Measurements from ENCODE around the gene OTUB2.

OTUB2 gene

DNA sequence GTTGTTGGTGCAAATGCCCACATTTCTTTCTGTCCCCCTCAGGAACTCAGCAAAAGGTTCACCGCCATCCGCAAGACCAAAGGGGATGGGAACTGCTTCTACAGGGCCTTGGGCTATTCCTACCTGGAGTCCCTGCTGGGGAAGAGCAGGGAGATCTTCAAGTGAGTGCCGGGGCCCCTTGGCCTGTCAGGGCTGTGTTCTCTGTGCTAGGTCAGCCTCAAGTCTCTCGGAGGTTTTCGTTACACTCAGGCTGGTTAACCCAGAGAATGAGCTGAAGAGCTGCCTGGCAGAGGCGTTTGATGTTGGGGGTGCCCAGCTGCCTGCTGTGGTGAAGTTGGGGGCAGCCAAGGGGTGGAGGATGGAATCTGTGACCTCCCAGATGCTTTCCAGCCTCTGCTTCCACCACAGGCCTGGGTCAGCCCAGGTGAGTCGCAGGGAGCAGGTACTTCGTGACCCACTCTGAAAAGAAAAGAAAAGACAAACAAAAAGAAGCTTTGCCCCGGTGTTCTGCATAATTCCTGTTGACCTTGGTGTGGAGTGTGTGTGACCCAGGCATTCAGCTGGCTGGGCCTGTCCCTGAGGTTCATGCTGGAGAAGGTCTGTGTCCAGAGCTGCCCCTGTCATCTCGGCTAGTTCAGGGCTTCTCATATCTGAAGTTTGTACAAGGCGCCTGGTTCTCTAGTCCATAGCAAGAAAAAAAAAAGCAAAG is 12.9 kb downstream of the OTUB2 start:
- Histone ChIP-seq H2AFZ (ENCODE audit: low read length) (no peak overlapping the region), H3K27me3 (replicated peaks; ENCODE audit: insufficient read depth, low read length) (no peaks in the 10 kb centered on the region), H3K4me3 (ENCODE audit: low read length) (no peak overlapping the region), H3F3A (ENCODE audit: insufficient read depth, low read length) (no peaks in the 10 kb centered on the region), H3K9me2 (replicated peaks; ENCODE audit: insufficient read depth, low read length) (no peaks in the 10 kb centered on the region), H3K27ac (ENCODE audit: low read length) (no peak overlapping the region), H3K4me1 (ENCODE audit: low read length) (no peaks in the 10 kb centered on the region), H3K79me2 (ENCODE audit: low read length) (no peaks in the 10 kb centered on the region), H3K9ac (ENCODE audit: low read length) (no peak overlapping the region), H4K20me1 (ENCODE audit: insufficient read depth, low read length) (no peaks in the 10 kb centered on the region), H3K9me3 (replicated peaks; ENCODE audit: insufficient read depth, low read length) (no peaks in the 10 kb centered on the region), H3K36me3 (replicated peaks; ENCODE audit: insufficient read depth, low read length) (no peaks in the 10 kb centered on the region), H3K4me2 (ENCODE audit: low read depth, low read length) (no peak overlapping the region)
- TF ChIP-seq EZH2 (optimal IDR thresholded peaks at IDR 0.05; ENCODE audit: low read depth, low read length) (no peak), EZH2phosphoT487 (IDR thresholded peaks at IDR 0.05; ENCODE audit: low read length) (no peak)
- TF ChIP-seq, protein P1, sequence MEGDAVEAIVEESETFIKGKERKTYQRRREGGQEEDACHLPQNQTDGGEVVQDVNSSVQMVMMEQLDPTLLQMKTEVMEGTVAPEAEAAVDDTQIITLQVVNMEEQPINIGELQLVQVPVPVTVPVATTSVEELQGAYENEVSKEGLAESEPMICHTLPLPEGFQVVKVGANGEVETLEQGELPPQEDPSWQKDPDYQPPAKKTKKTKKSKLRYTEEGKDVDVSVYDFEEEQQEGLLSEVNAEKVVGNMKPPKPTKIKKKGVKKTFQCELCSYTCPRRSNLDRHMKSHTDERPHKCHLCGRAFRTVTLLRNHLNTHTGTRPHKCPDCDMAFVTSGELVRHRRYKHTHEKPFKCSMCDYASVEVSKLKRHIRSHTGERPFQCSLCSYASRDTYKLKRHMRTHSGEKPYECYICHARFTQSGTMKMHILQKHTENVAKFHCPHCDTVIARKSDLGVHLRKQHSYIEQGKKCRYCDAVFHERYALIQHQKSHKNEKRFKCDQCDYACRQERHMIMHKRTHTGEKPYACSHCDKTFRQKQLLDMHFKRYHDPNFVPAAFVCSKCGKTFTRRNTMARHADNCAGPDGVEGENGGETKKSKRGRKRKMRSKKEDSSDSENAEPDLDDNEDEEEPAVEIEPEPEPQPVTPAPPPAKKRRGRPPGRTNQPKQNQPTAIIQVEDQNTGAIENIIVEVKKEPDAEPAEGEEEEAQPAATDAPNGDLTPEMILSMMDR (IDR thresholded peaks at IDR 0.05; ENCODE audit: low read length): no peak
- DNase-seq: no peak

DNA sequence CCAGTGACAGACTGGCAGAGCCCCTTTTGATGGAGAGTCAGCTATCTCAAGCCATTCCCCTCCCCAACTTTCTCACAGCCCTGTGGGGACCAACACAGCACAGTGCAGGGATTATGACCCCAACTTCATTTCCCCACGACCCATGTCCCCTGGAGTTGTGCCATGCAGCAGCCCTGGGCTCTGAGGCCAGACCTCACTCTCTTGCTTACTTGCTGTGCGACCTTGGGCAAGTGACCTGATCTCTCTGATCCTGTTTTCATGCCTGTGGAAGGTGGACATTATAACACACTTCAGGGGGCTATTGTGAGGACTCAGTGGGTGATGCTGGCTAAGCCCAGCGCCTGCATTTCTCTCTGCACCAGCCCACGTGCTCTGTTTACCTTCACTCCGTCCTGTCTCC is 14.1 kb downstream of the OTUB2 start:
- no peak overlapping the region for H2AFZ ChIP-seq (ENCODE audit: low read length)
- H3K9ac ChIP-seq (ENCODE audit: low read length): no peak overlapping the region
- H3K4me3 ChIP-seq (ENCODE audit: low read length): no peak overlapping the region
- no peaks in the 10 kb centered on the region for H4K20me1 ChIP-seq (ENCODE audit: insufficient read depth, low read length)
- no peaks in the 10 kb centered on the region for H3K4me1 ChIP-seq (ENCODE audit: low read length)
- no peaks in the 10 kb centered on the region for H3K9me2 ChIP-seq (replicated peaks; ENCODE audit: insufficient read depth, low read length)
- H3K27ac ChIP-seq (ENCODE audit: low read length): no peak overlapping the region
- H3K4me2 ChIP-seq (ENCODE audit: low read depth, low read length): no peak overlapping the region
- no peaks in the 10 kb centered on the region for H3K79me2 ChIP-seq (ENCODE audit: low read length)
- H3K27me3 ChIP-seq (replicated peaks; ENCODE audit: insufficient read depth, low read length): no peaks in the 10 kb centered on the region
- TF ChIP-seq EZH2phosphoT487 (IDR thresholded peaks at IDR 0.05; ENCODE audit: low read length): no peak
- TF ChIP-seq, protein P1 (IDR thresholded peaks at IDR 0.05; ENCODE audit: low read length): no peak
- no peak for TF ChIP-seq EZH2 (optimal IDR thresholded peaks at IDR 0.05; ENCODE audit: low read depth, low read length)
- no peak for DNase-seq
- no peaks in the 10 kb centered on the region for H3K36me3 ChIP-seq (replicated peaks; ENCODE audit: insufficient read depth, low read length)
- H3F3A ChIP-seq (ENCODE audit: insufficient read depth, low read length): no peaks in the 10 kb centered on the region
- H3K9me3 ChIP-seq (replicated peaks; ENCODE audit: insufficient read depth, low read length): no peaks in the 10 kb centered on the region

DNA sequence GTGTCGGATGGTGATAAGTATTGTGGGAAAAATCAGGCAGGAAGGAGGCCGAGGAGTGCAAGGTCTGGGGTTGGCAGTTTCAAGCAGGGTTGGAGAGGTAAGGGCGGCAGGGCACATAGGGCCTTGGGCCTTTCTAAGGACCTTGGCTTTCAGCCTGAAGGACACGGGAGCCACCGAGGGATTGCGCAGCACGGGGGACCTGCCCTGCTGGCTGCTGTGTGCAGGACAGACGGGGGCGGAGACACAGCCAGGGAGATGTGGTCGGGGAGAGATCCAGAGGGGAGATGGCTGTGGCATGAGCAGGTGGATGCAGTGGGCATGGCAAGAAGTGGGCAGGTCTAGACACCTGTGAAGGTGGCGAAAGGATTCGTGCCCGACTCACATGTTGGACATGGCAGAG is 14.7 kb downstream of the OTUB2 start:
- H3K9me2 ChIP-seq (replicated peaks; ENCODE audit: insufficient read depth, low read length): no peaks in the 10 kb centered on the region
- H3K27ac ChIP-seq (ENCODE audit: low read length): no peak overlapping the region
- H3K4me3 ChIP-seq (ENCODE audit: low read length): no peak overlapping the region
- H3K9me3 ChIP-seq (replicated peaks; ENCODE audit: insufficient read depth, low read length): no peaks in the 10 kb centered on the region
- TF ChIP-seq, protein P1 (IDR thresholded peaks at IDR 0.05; ENCODE audit: low read length): no peak
- TF ChIP-seq EZH2phosphoT487 (IDR thresholded peaks at IDR 0.05; ENCODE audit: low read length): no peak
- H3K9ac ChIP-seq (ENCODE audit: low read length): no peak overlapping the region
- H4K20me1 ChIP-seq (ENCODE audit: insufficient read depth, low read length): no peaks in the 10 kb centered on the region
- DNase-seq: no peak
- no peaks in the 10 kb centered on the region for H3K79me2 ChIP-seq (ENCODE audit: low read length)
- no peaks in the 10 kb centered on the region for H3K4me1 ChIP-seq (ENCODE audit: low read length)
- H3K27me3 ChIP-seq (replicated peaks; ENCODE audit: insufficient read depth, low read length): no peaks in the 10 kb centered on the region
- no peak overlapping the region for H3K4me2 ChIP-seq (ENCODE audit: low read depth, low read length)
- H2AFZ ChIP-seq (ENCODE audit: low read length): no peak overlapping the region
- no peaks in the 10 kb centered on the region for H3F3A ChIP-seq (ENCODE audit: insufficient read depth, low read length)
- H3K36me3 ChIP-seq (replicated peaks; ENCODE audit: insufficient read depth, low read length): no peaks in the 10 kb centered on the region

Measured in MM.1S (cell line).